Stimulated activated CD4-positive, alpha-beta T cell treated with anti-CD3 and anti-CD28 coated beads, Interleukin-1b, Interleukin-23, amount 100 ng/mL, for 48 hours (primary cell): ENCODE results near the gene KLF2.
A peak's percentile ranks its signal among the peaks of the same experiment; 100 is the strongest.

Source experiments
- DNase-seq: peaks from one replicate; pipeline ENCODE4 v3.0.0-alpha.2; 2020

Gene KLF2

DNA sequence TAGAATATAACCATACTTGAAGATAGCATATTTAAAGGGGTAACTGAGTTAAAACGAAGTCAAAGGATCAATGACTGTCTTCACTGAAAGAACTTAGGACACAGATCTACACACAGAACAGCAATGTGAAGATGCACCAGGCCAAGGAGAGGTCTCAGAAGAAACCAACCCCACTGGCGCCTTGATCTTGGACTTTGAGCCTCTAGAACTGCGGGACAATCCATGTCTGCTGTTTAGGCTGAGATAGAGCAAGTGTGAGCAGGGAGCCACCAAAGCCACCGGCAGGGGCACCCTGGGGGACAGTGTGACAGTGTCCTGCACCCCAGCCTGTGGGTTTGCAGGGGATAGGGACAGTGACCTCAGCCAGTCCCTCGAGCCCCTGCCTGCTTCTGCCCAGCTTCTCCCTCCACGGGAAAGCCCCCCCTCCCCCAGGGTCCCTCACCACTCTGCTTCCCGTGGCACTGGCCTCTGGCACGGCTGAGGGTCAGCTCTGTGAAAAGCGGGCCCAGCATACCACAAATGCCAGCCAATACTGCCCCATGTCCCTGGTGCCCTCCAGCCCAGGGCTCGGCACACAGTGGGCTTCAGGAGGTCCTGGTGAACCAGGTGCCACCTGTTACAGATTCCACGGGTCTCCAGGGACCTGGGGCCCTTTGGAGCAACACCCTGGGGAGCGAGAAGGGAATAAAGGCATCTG lies 40.8 kb downstream of the KLF2 start:
- no peak for DNase-seq

GRCh38 chr19:16366056-16366432 lies 41.4 kb downstream of the KLF2 start:
- DNase-seq = no peak

- no peak for DNase-seq
Measured at GRCh38 chr19:16366433-16367260, 42.0 kb downstream of the KLF2 start.

GRCh38 chr19:16367261-16367683 lies 42.6 kb downstream of the KLF2 start:
- peak; percentile 48 for DNase-seq

DNA sequence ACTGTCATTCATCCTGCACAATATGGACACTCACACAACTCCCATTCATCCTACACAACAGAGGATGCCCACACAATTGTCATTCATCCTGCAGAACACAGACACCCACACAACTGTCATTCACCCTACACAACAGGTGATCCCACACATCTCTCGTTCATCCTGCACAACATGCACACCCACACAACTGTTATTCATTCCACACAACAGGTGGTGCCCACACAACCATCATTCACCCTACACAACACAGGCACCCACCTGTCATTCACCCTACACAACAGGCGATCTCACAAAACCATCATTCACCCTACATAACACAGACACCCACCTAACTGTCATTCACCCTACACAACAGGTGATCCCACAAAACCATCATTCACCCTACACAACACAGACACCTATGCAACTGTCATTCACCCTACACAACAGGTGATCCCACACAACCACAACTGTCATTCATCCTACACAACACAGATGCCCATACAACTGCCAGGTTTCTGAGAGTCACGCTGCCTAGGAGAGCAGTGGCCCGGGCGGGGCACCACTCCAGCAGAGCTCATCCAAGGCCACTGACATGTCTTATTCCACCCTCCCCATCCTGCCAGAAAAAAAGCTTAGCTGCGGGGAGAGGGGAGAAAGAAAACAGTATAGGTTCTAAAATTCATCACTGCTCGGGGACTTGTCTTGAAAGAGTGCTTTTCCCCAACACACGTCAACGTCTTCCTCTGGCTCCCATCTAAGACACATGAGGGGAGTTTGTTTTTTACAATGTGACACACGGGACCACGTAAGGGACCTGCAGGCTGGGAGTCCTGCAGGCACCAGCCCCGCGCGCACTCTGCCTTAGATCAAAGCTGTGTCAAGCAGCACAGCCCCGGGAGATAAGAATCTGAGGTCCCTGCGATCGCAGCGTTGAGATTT lies 44.0 kb downstream of the KLF2 start:
- DNase-seq = no peak

DNA sequence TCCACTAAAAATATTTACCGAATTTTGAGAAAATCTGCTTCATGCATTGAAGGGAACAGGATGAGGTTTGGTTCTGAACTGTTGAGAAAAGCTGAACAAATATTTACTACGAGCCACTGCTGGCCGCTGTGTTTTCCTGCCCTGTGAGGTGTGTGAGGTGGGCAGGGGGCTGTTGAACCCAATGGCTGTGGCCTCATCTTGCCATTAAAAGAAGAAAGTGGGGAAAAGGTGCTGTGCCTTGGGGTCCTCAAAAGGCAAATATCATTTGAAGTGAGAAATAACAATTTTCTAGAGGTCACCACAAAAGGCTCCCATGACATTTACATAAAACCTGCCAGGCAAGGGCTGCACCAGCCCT lies 44.7 kb downstream of the KLF2 start:
- no peak for DNase-seq

- DNase-seq = no peak
Measured at GRCh38 chr19:16369664-16370576, 45.3 kb downstream of the KLF2 start.

DNA sequence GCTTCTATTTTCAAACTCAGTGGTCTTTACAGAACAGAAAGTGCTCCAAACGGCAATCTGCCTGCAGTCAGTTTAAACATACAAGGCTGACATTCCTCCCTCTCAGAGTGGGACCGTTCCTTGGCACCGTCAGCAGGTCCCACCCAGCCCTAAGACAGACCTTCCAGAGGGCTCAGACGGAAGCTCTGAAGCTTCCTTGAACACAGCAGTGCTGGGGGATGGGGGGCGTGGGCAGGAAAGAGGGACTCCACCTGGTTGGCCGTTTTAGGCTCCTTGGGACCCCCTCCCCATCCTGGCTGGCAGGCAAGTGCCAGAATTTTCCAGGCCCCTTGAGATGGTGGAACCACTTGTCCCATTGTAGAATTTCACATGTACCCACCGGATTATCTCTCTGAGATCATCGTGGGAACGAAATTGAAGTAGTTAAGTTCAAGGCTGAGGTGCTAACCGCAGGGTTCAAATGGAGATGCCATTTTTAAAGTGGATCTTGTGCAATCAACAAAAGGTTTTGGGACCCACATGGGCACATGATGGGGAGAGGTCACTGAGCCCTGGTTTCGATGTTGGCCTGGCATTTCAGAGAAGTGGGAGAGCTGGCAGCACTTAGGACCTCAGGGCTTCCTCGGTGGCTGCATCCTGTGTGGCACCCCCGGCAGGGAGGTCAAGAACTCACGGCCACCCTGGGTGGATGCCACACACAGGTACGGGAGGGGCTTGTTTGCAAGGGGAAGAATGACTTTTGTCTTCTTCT lies 46.2 kb downstream of the KLF2 start:
- DNase-seq = no peak

DNA sequence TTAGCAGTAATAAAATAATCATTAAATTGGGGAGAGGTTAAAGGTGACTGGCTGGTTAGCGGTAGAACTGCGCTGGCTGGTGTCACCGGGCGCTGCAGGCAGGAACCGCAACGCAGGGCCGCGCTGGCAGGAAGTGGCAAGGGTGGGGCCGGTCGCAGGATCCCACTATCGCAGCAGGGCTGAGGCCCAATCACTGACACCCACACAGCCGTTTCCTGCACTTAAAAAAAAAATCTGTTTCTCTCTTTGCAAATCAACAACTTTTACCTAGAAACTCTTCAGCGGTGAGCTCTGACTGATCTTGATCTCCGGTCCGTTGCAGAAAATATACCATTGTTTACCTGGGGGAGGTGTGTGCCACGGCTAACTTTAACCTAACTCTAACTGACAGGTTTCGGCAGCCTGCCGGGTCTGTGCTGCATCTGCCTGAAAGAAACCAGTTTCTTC lies 46.9 kb downstream of the KLF2 start:
- peak; percentile 82 for DNase-seq

GRCh38 chr19:16372065-16372915 lies 47.7 kb downstream of the KLF2 start:
- DNase-seq = no peak

- DNase-seq = no peak
Measured at GRCh38 chr19:16373079-16373478, 48.5 kb downstream of the KLF2 start.

GRCh38 chr19:16373532-16373931 lies 48.9 kb downstream of the KLF2 start:
- no peak for DNase-seq

GRCh38 chr19:16373989-16374388 lies 49.4 kb downstream of the KLF2 start:
- no peak for DNase-seq

- no peak for DNase-seq
Measured at GRCh38 chr19:16374436-16374835, 49.8 kb downstream of the KLF2 start.

DNA sequence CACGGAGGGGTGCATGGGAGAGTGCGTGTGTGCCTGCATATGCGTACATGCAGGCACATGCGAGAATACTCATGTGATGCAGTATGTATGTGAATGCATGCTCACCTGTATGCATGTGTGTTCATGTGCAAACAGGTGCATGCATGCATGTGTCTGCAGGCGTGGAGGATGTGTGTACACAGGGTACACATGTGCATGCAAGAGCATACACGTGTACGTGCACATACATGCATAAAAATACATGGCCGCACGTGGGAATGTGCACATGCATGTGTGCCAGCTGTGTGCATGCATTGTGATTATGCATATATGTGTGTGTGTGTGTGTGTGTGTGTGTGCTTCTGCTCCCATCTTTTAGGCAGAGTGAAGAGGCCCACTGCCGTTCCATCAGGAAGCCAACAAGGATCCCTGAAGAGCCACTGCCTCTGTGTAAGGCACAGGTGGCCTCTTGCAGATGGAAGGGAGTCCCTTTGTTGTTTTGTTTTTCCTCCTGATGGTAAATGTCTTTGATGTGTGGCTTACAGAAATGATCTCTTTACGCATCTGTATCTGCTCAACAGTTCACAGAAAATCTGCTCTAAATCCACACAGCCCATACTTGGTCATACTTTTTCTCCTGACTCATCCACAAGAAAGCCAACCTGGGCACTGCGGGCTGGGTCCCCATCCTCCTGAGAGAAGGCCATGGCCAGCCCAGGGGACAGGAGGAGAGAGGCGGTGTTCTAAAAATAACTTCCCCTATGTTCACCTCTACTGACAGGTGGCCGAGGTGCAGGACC lies 50.7 kb downstream of the KLF2 start:
- DNase-seq = no peak

DNA sequence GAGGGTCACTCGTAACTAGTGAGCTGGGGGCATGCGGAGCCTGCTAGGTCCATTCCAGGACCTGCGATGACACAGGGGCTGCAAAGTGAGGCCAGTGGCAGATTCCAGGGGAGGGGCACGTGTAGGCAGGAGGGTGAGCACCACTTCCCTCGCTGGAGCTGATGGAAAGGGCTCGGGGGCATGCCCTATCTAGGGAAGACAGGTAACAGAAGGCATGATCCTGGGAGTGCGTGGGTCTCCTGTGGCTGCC lies 51.2 kb downstream of the KLF2 start:
- no peak for DNase-seq

GRCh38 chr19:16376241-16376640 lies 51.6 kb downstream of the KLF2 start:
- DNase-seq = no peak

GRCh38 chr19:16376649-16377048 lies 52.0 kb downstream of the KLF2 start:
- peak; percentile 31 for DNase-seq

GRCh38 chr19:16377521-16377920 lies 52.9 kb downstream of the KLF2 start:
- DNase-seq = no peak
